ENCODE results near the gene FGD2.

FGD2 gene

DNA sequence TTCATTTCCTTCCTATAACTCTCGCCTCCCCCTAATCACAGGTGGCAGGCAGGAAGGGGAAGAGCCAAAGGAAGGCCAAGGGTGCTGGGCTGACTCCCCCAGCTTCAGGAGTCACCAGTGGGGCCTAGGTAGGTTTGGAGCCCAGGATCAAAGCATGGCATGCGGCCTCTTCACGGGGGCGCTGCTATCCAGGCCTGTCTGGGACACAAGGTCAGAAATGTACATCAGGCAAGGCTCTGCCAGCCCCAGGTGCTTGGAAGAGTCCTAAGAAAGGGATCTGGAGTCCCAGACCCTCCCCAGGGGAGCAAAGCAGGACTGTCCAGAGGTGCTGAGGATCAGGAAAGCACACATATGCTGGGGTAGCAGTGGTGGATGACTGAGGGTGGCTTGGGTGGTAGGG, 40.5 kb upstream of the FGD2 start:
- ChIA-PET CTCF (interaction anchor here (1.3 kb wide), 1 partner anchor 11 kb away, joined by 3 read pairs; no protein-coding TSS in a partner anchor), POLR2A (ENCODE audit: low non-redundant PET) (no interaction called here)
- H3K27ac ChIP-seq = peak overlapping the region; percentile 72
- no peak for DNase-seq (ENCODE audit: low spot score)
- TF ChIP-seq CTCF (conservative IDR thresholded peaks at IDR 0.05; ENCODE audit: low read depth) = no peak

- ChIA-PET CTCF (no interaction called here), POLR2A (ENCODE audit: low non-redundant PET) (no interaction called here)
- H3K27ac ChIP-seq = peak overlapping the region; percentile 93
- no peak for DNase-seq (ENCODE audit: low spot score)
- no peak for TF ChIP-seq CTCF (conservative IDR thresholded peaks at IDR 0.05; ENCODE audit: low read depth)
These were observed 38.2 kb upstream of the FGD2 start for GRCh38 chr6:36967301-36967700.

GRCh38 chr6:36967757-36968156, 37.7 kb upstream of the FGD2 start:
- ChIA-PET POLR2A (ENCODE audit: low non-redundant PET) (interaction anchor here (0.5 kb wide), 1 partner anchor 134 kb away, joined by 4 read pairs; no protein-coding TSS in a partner anchor), CTCF (no interaction called here)
- peak overlapping the region; percentile 93 for H3K27ac ChIP-seq
- no peak for TF ChIP-seq CTCF (conservative IDR thresholded peaks at IDR 0.05; ENCODE audit: low read depth)
- DNase-seq (ENCODE audit: low spot score) = no peak

- ChIA-PET POLR2A (ENCODE audit: low non-redundant PET) (interaction anchor here (0.5 to 0.7 kb wide), 2 partner anchors 18 to 133 kb away, joined by 3 to 4 read pairs; partner anchors contain the start of gene MTCH1), CTCF (no interaction called here)
- H3K27ac ChIP-seq = peak overlapping the region; percentile 93
- TF ChIP-seq CTCF (conservative IDR thresholded peaks at IDR 0.05; ENCODE audit: low read depth) = no peak
- peak; percentile 71 for DNase-seq (ENCODE audit: low spot score)
These were observed 37.0 kb upstream of the FGD2 start for GRCh38 chr6:36968266-36968977.

- ChIA-PET POLR2A (ENCODE audit: low non-redundant PET) (no interaction called here), CTCF (interaction anchor here (0.6 to 1.0 kb wide), 4 partner anchors 48 to 363 kb away, joined by 3 to 4 read pairs (median 3); no protein-coding TSS in a partner anchor)
- TF ChIP-seq CTCF (conservative IDR thresholded peaks at IDR 0.05; ENCODE audit: low read depth) = no peak
- peak overlapping the region; percentile 93 for H3K27ac ChIP-seq
- peak; percentile 80 for DNase-seq (ENCODE audit: low spot score)
These were observed 36.2 kb upstream of the FGD2 start for GRCh38 chr6:36969240-36969691.

GRCh38 chr6:36969988-36970891, 35.2 kb upstream of the FGD2 start:
- ChIA-PET POLR2A (ENCODE audit: low non-redundant PET) (no interaction called here), CTCF (interaction anchor here (0.6 to 1.0 kb wide), 3 partner anchors 47 to 52 kb away, joined by 3 to 4 read pairs (median 3); no protein-coding TSS in a partner anchor)
- peak overlapping the region; percentile 93 for H3K27ac ChIP-seq
- DNase-seq (ENCODE audit: low spot score) = no peak
- TF ChIP-seq CTCF (conservative IDR thresholded peaks at IDR 0.05; ENCODE audit: low read depth) = no peak
